Right renal pelvis (tissue), 4 donors: ENCODE measurements around the gene EXD3. TPM values are rescaled to one million over a fixed set of nuclear protein-coding genes. Genes with fewer than 3 reads are reported as not detected.
"Not testable (repeated sequence)": the region's sequence is repeated elsewhere in the genome, so short reads cannot be mapped to it uniquely, and the experiment has no call there.

Source experiments
- DNase-seq, 4 donors: peaks; one replicate each; pipeline ENCODE4 v3.0.0-alpha.2; 2013; ENCODE audit warnings: low read depth in 4 of 4, low spot score in 3 of 4, missing footprints in 1 of 4
- polyA plus RNA-seq, 4 donors: library from polyadenylated mRNA; unstranded; fragments of 120-200 nt; gene quantifications; one replicate each; pipeline ENCODE4 v1.2.1, GENCODE V29; 2013; ENCODE audit not compliant: insufficient read length in 4 of 4

Gene EXD3
- polyA plus RNA-seq, 4 donors: 12.5 to 19.3 (median 13.8) TPM

DNA sequence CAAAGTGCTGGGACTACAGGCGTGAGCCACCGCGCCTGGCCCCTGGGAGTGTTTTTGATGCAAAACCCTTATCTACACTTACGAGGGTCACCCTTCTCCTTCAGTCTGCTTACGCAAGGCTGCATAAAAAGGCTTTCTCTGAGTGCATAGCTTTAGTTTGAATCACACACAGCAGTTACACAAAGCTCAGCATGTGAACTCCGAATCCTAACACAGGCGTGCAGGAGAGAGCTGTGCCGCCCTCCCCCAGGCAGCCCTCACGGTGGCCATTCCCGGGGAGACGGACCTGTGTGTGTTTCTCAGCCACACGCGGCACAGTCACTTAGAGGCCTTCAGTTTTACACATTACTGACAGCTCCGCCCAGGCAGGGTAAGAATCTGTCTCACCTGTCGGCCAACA lies 26.7 kb downstream of the EXD3 start:
- no peak for DNase-seq

DNA sequence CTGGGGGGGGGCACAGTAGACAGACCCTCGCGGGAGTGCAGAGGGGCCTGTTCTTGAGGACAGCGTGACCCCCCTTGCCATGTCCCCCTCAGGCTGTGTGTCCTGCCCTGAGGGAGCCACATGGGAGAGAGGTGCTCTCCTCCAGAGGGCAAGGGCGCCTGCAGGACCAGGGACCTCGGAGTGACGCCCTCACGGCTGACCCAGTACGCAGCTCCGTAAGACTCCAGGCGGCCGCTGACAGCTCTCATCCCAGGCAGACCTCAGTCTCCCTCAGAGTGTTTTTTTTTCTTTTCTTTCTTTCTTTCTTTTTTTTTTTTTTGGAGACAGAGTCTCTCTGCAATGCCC lies 27.3 kb downstream of the EXD3 start:
- DNase-seq: no peak

DNA sequence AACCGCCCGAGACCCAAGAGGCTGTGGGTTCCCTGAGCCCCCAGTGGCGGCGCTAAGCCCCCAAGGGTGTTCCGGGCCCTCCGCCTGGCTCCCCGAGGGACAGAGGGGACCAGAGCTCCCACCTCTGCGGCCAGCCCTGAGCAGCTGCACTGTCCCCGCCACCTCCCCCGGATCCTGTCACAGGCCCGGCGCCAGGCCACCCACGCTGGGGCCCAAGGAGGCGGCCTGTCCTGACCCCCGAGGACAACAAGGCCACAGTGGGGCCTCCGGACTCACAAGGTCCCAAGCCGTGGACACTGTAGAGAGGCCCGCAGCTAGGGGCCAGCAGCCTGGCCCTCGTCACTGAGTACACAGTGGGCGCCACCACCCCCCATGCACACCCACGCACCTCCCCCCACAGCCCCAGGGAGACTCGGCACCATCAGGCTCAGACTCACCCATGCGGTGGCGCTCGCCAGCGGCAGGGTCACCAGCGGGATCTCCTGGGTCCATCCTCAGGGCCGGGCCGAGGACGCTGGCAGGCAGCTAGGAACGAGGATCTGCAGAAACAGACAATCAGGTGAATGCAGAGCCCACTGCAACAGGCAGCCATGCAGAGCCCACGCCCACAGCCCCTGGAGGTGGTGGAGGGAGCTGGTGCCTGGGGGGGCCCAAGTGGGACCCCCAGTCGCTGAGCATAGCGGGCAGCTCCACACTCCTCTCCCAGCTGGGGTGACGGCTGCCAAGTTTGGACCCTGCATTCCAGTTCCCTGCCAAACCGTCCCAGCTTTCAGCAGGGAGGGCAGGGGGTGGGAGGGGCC lies 27.9 kb downstream of the EXD3 start:
- no peak for DNase-seq

DNA sequence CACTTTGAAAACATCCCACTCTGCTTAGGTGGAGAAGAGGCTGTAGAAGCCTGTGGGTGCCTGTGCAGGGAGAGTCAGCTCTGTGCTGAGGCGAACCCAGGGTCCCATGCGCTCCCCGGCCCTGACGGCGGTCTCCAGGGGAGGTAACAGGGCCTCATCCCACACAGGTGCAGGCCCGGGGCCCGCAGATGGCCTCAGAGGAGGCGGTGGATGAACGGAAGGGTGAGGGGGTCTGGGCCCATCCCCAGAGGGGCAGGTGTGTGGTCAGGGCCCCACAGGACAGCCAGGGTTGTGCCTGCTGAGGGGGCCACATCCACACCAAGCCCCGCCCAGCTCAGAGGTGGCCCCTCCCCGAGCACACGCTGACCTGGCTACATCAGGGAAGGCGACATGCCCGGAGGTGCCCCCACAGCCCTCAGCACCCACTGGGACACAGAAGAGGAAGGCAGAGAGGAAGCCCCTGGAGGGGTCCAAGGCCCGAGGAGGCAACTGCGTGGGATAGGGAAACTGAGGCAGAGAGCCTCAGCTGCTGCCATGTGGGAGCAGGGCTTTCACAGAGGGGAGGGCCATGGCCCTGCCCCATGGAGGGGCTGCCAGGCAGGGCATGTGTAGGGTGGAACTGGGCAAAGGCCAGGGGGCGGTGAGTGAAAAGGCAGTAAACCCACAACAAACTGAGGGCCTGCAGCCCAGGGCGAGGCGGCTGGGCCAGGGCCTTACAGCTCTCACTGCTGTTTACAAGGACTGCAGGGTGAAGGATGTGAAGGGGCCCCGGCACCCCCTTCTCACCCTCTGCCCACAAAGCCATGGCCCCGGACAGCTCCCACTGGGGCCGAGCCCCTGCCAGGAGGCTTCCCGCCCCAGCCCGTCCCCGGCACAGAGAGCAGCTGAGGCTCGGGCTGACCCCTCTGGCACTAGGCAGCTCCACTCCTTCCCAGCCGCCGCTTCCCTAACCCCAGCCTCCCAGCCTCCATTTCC lies 29.5 kb downstream of the EXD3 start:
- no peak for DNase-seq

DNA sequence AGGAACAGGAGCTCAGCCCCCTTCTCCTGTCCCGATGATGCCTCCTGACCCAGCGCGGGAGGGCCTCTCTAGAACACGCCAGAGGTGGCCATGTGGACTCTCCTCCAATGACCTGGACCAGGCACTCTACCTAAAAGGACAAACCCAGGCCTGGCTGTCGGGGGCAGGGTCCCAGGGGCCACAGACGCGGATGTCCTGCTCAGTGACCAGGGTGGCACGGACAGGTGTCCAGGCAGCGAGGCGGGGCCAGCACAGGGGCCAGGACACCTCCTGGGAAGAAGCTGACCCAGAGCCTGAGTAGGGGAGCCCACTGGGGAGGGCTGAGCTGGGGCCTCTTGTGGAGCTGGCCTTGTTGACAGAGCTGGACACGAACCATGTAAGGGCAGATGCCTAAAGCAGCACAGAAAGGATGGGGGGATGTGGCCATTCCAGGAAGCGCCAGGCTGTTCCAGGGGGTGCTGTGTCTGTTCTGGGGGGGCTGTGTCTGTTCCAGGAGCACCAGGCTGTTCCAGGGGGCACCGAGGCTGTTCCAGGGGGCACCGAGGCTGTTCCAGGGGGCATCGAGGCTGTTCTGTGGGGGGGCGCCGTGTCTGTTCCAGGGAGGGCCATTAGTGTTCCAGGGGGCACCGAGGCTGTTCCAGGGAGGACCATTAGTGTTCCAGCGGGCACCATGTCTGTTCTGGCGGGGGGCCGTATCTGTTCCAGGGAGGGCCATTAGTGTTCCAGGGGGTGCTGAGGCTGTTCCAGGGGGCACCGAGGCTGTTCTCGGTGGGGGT lies 30.5 kb downstream of the EXD3 start:
- no peak for DNase-seq

DNA sequence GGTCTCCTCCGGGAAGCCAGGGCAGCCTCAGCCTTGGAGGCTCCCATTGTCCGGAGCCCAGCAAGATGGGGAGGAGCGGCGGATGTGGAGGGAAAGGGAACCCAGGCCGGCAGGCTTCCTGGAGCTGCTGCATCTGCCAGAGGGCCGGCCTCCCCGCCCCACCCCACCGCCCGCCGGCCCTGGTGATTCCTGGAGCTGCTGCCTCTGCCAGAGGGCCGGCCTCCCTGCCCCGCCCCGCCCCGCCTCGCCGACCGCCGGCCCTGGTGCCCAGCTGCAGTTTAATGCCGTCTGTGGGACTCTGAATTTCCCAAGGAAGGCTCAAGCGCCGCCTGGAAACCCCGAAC lies 31.6 kb downstream of the EXD3 start:
- no peak for DNase-seq

DNA sequence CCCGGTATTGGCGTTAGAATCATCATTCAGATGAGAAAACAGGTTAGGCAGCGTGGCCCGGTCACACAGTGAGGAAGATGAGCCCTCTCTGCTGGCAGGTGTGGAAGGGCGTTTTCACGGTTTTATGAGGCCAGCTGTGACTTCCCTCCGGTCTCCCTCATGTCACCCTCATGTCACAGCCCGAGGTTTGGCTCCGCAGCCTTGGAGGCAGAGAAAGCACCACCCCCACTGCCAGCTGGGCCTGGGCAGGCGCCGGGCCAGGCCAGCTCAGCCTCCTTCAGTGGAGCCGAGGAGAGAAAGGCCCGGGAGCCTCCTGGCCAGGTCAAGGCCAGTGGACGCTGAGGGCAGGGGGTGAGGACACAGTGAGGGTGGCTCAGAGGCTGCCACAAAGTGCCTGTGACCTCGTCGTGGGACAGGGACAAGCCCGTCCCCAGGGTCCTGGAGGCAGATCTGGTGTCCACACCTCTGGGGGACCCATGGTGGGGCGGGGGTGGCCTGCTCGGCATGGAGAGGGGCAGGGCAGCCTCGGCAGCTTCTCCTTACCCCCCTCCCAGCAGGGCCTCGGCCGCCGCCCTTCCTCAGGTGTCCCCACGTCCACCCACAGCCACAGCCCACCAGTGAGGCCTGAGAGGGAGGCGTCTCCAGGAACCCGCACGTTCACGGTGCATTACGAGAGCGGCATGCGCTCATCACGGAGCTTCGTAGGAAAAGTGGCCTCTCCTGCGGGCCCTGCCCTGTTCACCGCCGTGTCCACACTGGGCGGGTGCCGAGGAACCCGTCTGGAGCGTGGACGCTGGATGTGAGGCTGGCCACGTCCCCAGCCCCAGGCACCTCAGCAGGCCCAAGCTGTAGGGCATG lies 32.2 kb downstream of the EXD3 start:
- DNase-seq: no peak

DNA sequence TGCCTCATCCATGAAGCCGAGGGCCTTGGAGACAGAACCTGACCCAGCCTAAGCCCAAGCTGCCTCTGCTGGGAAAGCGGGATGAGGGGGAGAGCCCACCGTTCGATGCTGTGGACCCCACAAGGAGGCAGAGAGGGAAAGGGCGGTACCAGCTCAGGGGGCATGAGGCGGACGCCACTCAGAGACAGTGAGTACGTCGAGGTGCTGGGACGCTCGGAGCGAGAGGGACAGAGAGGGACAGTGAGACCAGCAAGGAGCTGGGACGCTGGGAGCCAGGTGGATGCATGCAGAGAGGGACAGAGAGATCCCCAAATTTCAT lies 33.6 kb downstream of the EXD3 start:
- no peak for DNase-seq

DNA sequence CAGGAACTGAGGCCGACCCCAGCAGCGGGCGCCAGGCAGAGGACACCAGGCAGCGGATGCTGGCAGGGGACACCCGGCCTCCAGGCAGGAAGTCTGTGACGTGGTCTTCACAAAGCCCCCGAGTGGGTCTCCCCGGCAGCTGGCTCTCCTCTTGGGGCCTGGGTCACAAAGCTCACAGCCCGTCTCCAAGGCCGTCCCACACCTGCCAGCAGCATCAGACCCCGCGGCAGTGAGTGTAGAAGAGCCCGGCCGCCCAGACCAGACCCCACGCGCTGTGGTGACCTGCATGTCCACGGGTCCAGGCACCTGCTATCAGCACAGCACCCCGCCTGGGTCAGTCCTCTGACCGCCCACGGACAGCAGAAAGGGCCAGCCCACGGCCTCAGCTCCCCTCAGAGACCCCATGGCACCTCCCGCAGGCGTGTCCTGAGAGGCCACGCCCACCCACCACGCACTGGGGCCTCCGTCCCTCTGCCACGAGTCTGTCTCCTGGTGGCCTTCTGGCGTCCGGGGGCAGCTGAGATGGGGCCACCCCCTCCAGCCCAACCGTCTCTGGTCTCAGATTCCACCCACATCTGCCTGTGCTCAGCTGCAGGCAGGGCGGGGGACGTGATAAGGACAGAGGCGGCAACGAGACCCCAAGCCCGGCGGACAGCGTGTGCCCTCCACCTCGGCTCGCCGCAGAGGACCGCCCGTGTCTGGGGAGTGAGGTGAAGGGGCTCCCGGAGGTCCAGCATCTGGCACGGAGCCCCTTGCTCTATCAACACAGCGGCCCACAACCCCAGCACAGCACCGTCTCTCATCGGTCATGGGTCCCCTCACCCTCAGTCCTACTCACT lies 34.2 kb downstream of the EXD3 start:
- DNase-seq: no peak

DNA sequence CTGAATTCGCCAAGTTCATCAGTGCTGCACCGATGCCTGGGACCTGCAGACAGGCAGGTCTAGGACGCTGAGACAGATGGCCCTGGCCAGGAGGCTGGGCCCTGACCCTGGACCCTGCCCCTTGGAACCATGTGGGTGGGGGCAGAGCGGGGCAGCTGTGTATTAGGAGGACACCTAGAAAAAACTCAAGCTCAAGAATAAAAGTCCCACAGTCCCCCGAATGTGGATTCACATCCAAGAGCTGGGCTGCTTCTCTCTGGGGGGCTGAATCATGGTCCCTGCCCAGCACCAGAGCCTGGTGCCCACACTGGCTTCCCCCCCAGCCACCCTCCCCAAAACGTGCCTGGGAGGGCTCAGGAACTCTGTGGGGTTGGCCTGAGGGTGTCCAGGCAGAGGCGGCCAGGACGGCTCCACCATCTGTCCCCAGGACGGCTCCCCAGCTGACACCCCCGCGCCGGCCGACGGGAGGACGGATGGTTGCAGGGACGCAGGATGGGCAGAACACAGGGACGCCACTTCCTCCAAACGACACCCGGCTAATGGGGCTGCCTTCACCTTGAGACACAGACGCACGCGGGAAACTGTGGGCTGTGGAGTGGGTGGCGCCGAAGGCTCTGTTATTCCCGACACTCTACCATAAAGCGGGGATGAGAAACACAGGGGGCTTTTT lies 34.9 kb downstream of the EXD3 start:
- no peak for DNase-seq

DNA sequence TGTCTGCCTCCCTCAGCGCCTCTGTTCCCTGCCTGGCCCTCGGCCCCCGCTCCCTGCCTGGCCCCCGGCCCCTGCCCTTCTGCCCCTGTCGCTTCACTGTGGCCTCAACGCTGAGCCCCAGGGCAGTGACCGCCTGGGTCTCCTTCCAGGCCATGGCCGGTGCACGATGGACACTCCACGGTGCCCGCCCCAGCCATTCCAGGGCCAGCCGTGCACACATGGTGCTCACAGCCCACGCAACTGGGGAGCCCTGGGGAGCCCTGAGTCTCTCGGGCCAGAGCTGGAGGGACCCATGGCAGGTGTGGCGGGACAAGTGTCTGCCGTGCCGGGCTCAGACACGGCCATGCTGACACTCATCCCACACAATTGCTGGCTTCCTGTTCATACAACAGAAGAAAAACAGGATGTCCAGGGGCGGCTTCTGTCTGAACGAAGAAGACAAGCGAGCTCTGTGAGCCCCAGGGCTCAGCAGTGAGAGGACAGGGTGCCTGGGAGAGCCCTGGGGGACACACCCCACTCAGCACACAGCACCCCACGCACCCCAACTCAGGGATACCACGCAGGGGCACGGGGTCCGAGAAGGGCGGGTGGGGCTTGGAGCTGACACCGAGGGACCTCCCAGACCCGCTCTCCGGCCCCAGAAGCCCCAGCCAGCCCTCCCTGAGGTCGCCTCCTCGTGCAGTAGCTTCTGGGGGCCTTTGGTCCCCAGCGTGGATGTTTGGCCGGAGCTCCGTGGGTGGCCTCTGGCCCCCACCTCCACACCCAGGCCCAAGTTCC lies 35.7 kb downstream of the EXD3 start:
- no peak for DNase-seq

DNA sequence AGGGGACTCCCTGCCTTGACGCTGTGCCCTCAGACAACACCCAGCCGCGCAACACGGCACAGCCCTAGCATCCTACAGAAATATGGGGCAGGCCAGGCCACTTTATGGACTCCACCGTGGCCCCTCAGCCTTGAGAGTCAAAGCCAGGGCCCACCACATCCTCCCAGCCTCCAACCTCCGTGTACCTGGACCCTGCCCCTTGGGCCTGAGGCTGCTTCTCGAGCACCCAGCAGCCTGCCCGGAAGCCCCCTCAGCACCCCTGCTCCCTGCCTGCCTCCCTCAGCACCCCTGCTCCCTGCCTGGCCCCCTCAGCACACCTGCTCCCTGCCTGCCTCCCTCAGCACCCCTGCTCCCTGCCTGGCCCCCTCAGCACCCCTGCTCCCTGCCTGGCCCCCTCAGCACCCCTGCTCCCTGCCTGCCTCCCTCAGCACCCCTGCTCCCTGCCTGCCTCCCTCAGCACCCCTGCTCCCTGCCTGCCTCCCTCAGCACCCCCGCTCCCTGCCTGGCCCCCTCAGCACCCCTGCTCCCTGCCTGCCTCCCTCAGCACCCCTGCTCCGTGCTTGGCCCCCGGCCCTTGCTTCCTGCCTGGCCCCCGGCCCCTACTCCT lies 36.4 kb downstream of the EXD3 start:
- DNase-seq: not testable (repeated sequence)

DNA sequence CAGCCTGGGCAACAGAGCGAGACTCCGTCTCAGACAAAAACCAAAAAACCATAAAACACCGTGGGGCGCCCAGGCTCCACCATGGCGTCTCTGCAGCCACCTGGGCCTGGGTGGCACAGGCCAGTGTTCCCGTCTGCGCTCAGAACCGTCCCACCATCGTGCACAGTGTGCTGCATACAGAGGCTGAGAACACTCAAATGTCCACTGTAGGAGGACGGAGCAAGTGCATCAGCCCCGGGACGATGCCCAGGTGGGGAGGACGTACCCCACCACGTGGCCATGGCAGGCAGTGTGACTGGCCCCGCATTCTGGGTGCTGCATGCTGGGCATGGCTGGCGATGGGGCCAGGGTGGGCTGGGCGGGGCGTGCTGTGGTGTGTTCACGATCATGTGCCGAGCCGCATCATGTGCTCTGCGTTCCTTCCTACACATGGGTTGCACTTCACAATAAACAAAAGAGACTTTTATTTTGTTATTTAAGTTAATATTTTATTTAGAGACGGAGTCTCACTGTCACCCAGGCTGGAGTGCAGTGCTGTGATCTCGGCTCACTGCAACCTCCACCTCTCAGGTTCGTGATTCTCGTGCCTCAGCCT lies 37.8 kb downstream of the EXD3 start:
- DNase-seq: no peak

DNA sequence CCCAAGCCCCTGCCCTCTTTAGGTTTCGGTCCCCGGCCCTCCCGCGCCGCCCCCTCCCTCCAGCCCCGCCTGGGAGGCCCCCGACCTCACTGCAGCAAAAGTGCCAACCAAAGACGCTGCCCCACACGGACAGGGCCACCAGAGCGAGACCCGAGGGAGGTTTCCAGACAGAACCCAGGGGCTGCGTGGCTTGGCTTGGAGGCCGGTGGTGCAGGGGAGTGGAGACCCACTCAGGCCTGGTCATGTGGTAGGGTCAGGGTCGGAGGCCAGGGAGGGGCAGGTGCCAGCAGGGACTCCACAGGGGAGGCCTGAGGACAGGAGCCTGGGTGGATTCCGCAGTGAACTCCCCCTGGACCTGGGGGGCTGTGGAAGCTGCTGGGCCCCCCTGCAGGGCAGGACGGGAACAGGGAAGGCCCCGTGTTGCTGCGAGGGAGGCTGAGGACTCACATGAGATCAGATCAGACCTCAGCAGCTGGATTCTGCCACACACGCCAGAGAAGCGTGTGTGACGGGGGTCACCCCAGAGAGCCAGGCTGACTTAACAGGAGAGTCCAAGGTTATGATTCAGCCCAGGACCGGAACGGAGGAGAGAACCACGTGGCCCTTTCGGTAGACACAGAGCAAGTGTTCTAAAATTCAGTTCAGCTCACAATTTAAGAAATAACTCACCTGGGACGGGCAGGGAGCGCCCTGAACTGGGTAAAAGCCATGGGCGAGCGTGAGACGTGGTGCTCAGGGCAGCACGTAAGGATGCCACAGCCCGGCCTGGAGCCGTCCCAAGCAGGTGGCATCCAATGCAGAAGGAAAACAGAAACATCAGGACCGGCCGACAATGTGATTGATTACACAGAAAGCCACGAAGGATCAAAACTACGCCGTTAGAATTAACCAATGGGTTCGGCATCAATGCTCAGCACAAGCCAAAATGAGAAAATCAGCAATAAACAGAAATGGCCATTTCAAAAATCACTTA lies 38.9 kb downstream of the EXD3 start:
- no peak for DNase-seq

DNA sequence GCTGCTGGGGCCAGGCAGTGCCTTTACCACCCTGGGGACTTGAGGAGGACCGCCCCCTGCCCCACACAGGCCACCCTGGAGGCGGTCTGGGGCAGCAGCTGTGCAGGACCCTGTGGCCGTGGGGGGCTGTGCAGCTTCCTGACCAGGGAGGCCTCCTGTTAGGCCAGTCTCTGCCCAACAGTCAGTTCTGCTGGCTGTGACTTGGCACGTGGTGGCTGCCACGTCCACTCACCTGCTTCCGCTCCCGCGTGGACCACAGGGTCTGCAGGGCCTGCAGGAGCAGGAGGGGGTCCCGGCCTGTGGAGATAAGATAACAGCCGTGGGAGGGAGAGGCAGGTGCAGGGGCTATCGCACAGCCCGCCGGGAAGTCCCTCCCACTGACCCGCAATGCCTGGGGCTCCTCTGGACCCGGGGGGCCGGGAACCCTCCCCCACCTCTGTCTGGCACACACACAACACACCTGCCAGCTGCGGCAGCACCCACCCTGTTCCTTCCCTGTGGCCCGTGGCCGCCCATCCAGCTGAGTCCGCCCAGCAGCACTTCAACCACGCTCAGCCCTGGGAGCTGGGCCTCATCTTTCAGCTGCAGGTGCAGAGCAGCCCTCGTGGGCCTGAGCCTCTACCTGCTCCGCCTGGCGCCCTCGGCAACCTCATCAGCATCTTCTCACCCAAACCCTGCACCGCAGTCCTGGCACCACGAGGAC lies 39.7 kb downstream of the EXD3 start:
- no peak for DNase-seq
